Esophagus muscularis mucosa (tissue), 3 donors: Measurements from ENCODE around the gene NFATC1.

Experiments used
- CTCF ChIP-seq, 3 experiments: fragments of 200-600 bp in 2 of 3; fragments of 450-650 bp in 1 of 3; sonication (generic) in 2 of 3; IDR thresholded peaks; one replicate each; pipeline ENCODE4 v1.5.1; 2017 to 2019; ENCODE audit warnings: antibody characterized with exemption in 3 of 3, mild to moderate bottlenecking in 2 of 3, moderate library complexity in 1 of 3
- POLR2A ChIP-seq: fragments of 450-650 bp; IDR thresholded peaks from one replicate; pipeline ENCODE4 v1.6.1; 2017; ENCODE audit warnings: antibody characterized with exemption, moderate library complexity, mild to moderate bottlenecking, low read depth
- POLR2AphosphoS5 ChIP-seq, 2 donors: sonication (generic); formaldehyde crosslinking; IDR thresholded peaks; one replicate each; pipeline ENCODE4 v1.6.1; 2017; ENCODE audit warnings: antibody characterized with exemption in 2 of 2

- TF ChIP-seq POLR2A = no peak
- TF ChIP-seq POLR2AphosphoS5 (IDR thresholded peaks at IDR 0.05) = no peak
- no peak for TF ChIP-seq CTCF (IDR thresholded peaks at IDR 0.05)
Observed at GRCh38 chr18:79540904-79541282, 145.2 kb downstream of the NFATC1 start.
